Mesothelial cell of epicardium (in vitro differentiated cells): ENCODE results near the gene MAP10. TPM values are rescaled to one million over a fixed set of nuclear protein-coding genes. Genes with fewer than 3 reads are reported as not detected.

ENCODE experiments used
- DNase-seq, 2 experiments: peaks; one replicate each; pipeline ENCODE4 v3.0.0; 2021; ENCODE audit warnings: low spot score in 2 of 2; ENCODE audit not compliant: unreplicated experiment in 2 of 2
- H3K27ac Mint-ChIP-seq: 2 replicates; pipeline ENCODE4 v1.8.0; 2021; ENCODE audit warnings: mixed read lengths
- H3K27me3 Mint-ChIP-seq: 2 replicates; pipeline ENCODE4 v1.8.0; 2021; ENCODE audit warnings: low read depth, mixed read lengths
- H3K36me3 Mint-ChIP-seq: 2 replicates; pipeline ENCODE4 v1.8.0; 2021; ENCODE audit warnings: mixed read lengths
- H3K4me1 Mint-ChIP-seq: 2 replicates; pipeline ENCODE4 v1.8.0; 2021; ENCODE audit warnings: mixed read lengths
- H3K4me3 Mint-ChIP-seq: 2 replicates; pipeline ENCODE4 v1.8.0; 2021; ENCODE audit warnings: mild to moderate bottlenecking, moderate library complexity, mixed read lengths
- H3K9me3 Mint-ChIP-seq: 2 replicates; pipeline ENCODE4 v1.8.0; 2021; ENCODE audit warnings: mixed read lengths
- total RNA-seq: library from RNA; stranded (reverse); gene quantifications from 3 replicates; pipeline ENCODE4 v1.2.1, GENCODE V29; 2021
- TF ChIP-seq, protein P1 (sequence below): fragments of 200-600 bp; sonication (generic); IDR thresholded peaks from one replicate; pipeline ENCODE4 v1.5.0; 2021; ENCODE audit warnings: antibody characterized with exemption; ENCODE audit not compliant: unreplicated experiment

Gene MAP10
- total RNA-seq, 1 donor from 2014 or later = 2.3 TPM

DNA sequence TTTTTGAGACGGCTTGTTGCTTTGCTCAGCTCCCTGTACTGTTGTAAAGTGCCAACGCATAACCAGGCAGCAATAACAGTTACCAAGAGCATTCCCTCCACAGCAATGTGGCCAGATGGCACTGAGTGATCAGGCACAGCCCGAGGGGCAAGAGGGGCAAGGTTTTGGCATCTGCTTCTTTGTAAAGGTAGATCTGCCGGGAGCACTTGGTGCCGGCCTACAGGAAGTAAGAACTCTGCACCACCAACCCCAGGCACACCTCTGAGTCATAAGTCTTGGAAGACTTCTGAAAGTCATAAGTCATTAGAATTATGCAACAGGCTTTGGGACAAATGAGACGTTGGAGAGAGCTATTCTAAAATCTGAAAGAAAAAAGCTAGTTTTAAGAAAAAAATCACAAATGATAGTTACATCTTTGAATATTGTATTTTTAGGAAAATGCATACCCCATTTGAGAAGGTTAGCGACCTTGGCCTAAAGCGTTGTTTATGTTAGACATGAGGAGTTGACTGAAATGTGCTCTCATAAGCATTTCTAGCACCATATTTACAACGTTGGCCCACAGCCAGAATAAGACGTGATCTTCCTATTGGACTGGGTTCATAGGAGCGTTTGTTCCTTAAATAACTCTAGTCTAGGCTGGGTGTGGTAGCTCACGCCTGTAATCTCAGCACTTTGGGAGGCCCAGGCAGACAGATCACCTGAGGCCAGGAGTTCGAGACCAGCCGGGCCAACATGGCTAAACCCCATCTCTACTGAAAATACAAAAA is 37.7 kb upstream of the MAP10 start:
- TF ChIP-seq, protein P1, sequence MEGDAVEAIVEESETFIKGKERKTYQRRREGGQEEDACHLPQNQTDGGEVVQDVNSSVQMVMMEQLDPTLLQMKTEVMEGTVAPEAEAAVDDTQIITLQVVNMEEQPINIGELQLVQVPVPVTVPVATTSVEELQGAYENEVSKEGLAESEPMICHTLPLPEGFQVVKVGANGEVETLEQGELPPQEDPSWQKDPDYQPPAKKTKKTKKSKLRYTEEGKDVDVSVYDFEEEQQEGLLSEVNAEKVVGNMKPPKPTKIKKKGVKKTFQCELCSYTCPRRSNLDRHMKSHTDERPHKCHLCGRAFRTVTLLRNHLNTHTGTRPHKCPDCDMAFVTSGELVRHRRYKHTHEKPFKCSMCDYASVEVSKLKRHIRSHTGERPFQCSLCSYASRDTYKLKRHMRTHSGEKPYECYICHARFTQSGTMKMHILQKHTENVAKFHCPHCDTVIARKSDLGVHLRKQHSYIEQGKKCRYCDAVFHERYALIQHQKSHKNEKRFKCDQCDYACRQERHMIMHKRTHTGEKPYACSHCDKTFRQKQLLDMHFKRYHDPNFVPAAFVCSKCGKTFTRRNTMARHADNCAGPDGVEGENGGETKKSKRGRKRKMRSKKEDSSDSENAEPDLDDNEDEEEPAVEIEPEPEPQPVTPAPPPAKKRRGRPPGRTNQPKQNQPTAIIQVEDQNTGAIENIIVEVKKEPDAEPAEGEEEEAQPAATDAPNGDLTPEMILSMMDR = no peak
- Mint-ChIP-seq H3K27ac (no peak overlapping the region), H3K4me3 (no peak overlapping the region), H3K36me3 (peaks cover 4% of the 10 kb centered on the region), H3K27me3 (no peaks in the 10 kb centered on the region), H3K4me1 (peaks cover 20% of the 10 kb centered on the region), H3K9me3 (peaks cover 12% of the 10 kb centered on the region)
- no peak for DNase-seq

DNA sequence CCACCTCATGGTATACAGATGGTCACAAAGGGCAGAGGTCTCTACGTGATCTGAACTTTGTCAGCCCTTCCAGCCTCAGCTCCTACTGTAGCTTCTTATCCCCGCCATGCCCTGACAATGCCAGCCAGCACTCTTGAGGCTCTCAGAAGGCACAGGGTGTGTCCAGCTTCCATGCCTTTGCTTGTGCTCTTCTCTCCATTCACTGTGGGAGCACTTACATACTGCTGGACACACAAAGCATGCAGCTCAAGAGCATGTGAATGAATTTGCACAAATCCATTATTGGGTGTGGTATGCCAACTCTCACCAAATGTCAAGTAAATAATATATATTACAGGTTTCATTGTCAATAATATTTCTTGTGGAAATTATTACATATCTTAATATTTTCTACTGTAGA is 36.4 kb upstream of the MAP10 start:
- Mint-ChIP-seq H3K27ac (no peak overlapping the region), H3K9me3 (peaks cover 5% of the 10 kb centered on the region), H3K4me1 (peaks cover 20% of the 10 kb centered on the region), H3K36me3 (no peaks in the 10 kb centered on the region), H3K27me3 (no peaks in the 10 kb centered on the region), H3K4me3 (no peak overlapping the region)
- DNase-seq = no peak
- TF ChIP-seq, protein P1 = no peak

DNA sequence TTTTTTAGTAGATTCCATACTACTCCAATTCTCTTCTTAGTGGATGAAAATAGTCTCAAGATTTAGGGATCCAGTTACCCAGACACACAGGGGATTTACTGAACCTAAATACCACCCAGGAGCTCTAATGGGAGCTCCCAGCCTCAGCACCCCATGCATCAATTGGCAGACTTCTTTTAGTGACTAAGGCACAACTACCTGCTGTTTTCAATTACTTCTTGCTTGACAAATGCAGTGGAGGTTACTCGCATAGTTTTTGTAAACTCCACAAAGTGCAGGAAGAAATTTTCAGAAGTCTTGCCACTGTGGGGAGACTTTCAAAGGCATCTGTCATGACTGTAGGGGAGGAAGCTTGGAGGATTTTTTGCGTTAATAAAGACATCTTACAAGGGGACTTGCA is 35.5 kb upstream of the MAP10 start:
- no peak overlapping the region for H3K27ac Mint-ChIP-seq
- TF ChIP-seq, protein P1 = no peak

GRCh38 chr1:232773752-232774151 is 31.5 kb upstream of the MAP10 start:
- Mint-ChIP-seq H3K27ac (no peak overlapping the region), H3K4me1 (peaks cover 12% of the 10 kb centered on the region), H3K4me3 (no peak overlapping the region), H3K9me3 (peaks cover 5% of the 10 kb centered on the region), H3K27me3 (no peaks in the 10 kb centered on the region), H3K36me3 (no peaks in the 10 kb centered on the region)
- DNase-seq = no peak
- TF ChIP-seq, protein P1 = no peak

More for the DNA sequence above, 35.5 kb upstream of the MAP10 start:
- Mint-ChIP-seq H3K4me1 (peaks cover 20% of the 10 kb centered on the region), H3K9me3 (peaks cover 5% of the 10 kb centered on the region), H3K27me3 (no peaks in the 10 kb centered on the region), H3K4me3 (no peak overlapping the region), H3K36me3 (no peaks in the 10 kb centered on the region)
- no peak for DNase-seq

- H3K36me3 Mint-ChIP-seq = no peaks in the 10 kb centered on the region
- H3K9me3 Mint-ChIP-seq = peaks cover 5% of the 10 kb centered on the region
- TF ChIP-seq, protein P1 = no peak
- peaks cover 3% of the 10 kb centered on the region for H3K4me1 Mint-ChIP-seq
- H3K27ac Mint-ChIP-seq = no peak overlapping the region
- DNase-seq = no peak
- no peaks in the 10 kb centered on the region for H3K27me3 Mint-ChIP-seq
- no peak overlapping the region for H3K4me3 Mint-ChIP-seq
Observed at GRCh38 chr1:232776526-232777106, 28.6 kb upstream of the MAP10 start.
